ENCODE results near the gene FAM107B.
A peak's percentile ranks its signal among the peaks of the same experiment; 100 is the strongest.

FAM107B gene

GRCh38 chr10:14560791-14561765, 213.6 kb downstream of the FAM107B start:
- Histone ChIP-seq H3K27ac (ENCODE audit: extremely low read depth, low read depth, low read length) (no peak overlapping the region), H3K9me3 (ENCODE audit: control insufficient read depth, insufficient read depth, low read depth, low read length) (no peaks in the 10 kb centered on the region), H3K4me3 (ENCODE audit: low read depth, low read length) (no peak overlapping the region), H3K36me3 (ENCODE audit: control insufficient read depth in 2 of 2, insufficient read depth in 1 of 2, low read length in 2 of 2) (peaks cover 0 to under 1% of the 10 kb centered on the region in 2 experiments; a peak in 1 of 3 replicates), H3K4me1 (ENCODE audit: control insufficient read depth, insufficient read depth, low read length) (peaks cover 6% of the 10 kb centered on the region)
- POLR2A ChIA-PET, result no interaction called here
- CTCF ChIA-PET, result interaction anchor here (1.1 to 1.3 kb wide), 2 partner anchors 62 to 262 kb away, joined by 3 read pairs; no protein-coding TSS in a partner anchor
- 0 out of 2 replicates have a peak, but pooled peaks have one; percentile 11 for TF ChIP-seq ZIC2 (tag by site-specific recombination; IDR thresholded peaks at IDR 0.05)
- no peak for TF ChIP-seq ZFHX2 (tag by site-specific recombination; conservative IDR thresholded peaks at IDR 0.05)
- TF ChIP-seq INSM2 (tag by site-specific recombination; IDR thresholded peaks at IDR 0.05), result no peak

GRCh38 chr10:14560274-14560673, 214.4 kb downstream of the FAM107B start:
- H3K27ac ChIP-seq (ENCODE audit: extremely low read depth, low read depth, low read length), result no peak overlapping the region
- no peaks in the 10 kb centered on the region for H3K36me3 ChIP-seq (ENCODE audit: control insufficient read depth in 2 of 2, insufficient read depth in 1 of 2, low read length in 2 of 2)
- H3K9me3 ChIP-seq (ENCODE audit: control insufficient read depth, insufficient read depth, low read depth, low read length), result no peaks in the 10 kb centered on the region
- ChIA-PET POLR2A (no interaction called here), CTCF (interaction anchor here (1.1 to 1.3 kb wide), 2 partner anchors 61 to 263 kb away, joined by 3 read pairs; no protein-coding TSS in a partner anchor)
- peaks cover 6% of the 10 kb centered on the region for H3K4me1 ChIP-seq (ENCODE audit: control insufficient read depth, insufficient read depth, low read length)
- TF ChIP-seq ZNF24 (tag by site-specific recombination; IDR thresholded peaks at IDR 0.05), result no peak
- 0 out of 2 replicates have a peak, but pooled peaks have one; percentile 27 for TF ChIP-seq ZNF133 (tag by site-specific recombination; IDR thresholded peaks at IDR 0.05)
- no peak for TF ChIP-seq ZNF398 (tag by site-specific recombination; IDR thresholded peaks at IDR 0.05)
- peak; percentile 52; the same call in 1 of the 2 replicates for TF ChIP-seq ZBTB21 (tag by site-specific recombination; IDR thresholded peaks at IDR 0.05)
- TF ChIP-seq ZNF629 (tag by site-specific recombination; IDR thresholded peaks at IDR 0.05), result peak; percentile 78
- TF ChIP-seq ZNF639 (tag by site-specific recombination; IDR thresholded peaks at IDR 0.05), result no peak
- TF ChIP-seq ZNF10 (tag by site-specific recombination; IDR thresholded peaks at IDR 0.05), result peak; percentile 59; the same call in 1 of the 2 replicates
- H3K4me3 ChIP-seq (ENCODE audit: low read depth, low read length), result no peak overlapping the region

GRCh38 chr10:14558025-14558424, 216.7 kb downstream of the FAM107B start:
- Histone ChIP-seq H3K4me3 (ENCODE audit: low read depth, low read length) (no peak overlapping the region), H3K9me3 (ENCODE audit: control insufficient read depth, insufficient read depth, low read depth, low read length) (no peaks in the 10 kb centered on the region), H3K4me1 (ENCODE audit: control insufficient read depth, insufficient read depth, low read length) (peaks cover 15% of the 10 kb centered on the region), H3K36me3 (ENCODE audit: control insufficient read depth in 2 of 2, insufficient read depth in 1 of 2, low read length in 2 of 2) (no peaks in the 10 kb centered on the region), H3K27ac (ENCODE audit: extremely low read depth, low read depth, low read length) (no peak overlapping the region)
- TF ChIP-seq ZSCAN4 (tag by site-specific recombination; IDR thresholded peaks at IDR 0.05) (peak; percentile 60; the same call in 1 of the 2 replicates), ZBTB26 (tag by site-specific recombination; optimal IDR thresholded peaks at IDR 0.05) (peak; percentile 23), YY2 (tag by site-specific recombination; IDR thresholded peaks at IDR 0.05) (no peak), ZNF23 (tag by site-specific recombination; IDR thresholded peaks at IDR 0.05; ENCODE audit: borderline replicate concordance) (no peak)
- CTCF ChIA-PET, result interaction anchor here (1.8 kb wide), 1 partner anchor 265 kb away, joined by 6 read pairs; no protein-coding TSS in a partner anchor
- POLR2A ChIA-PET, result no interaction called here

All from HEK293 (cell line).